OCI-LY7 (cell line): ENCODE results near the gene OPRL1. TPM values are rescaled to one million over a fixed set of nuclear protein-coding genes. Genes with fewer than 3 reads are reported as not detected.

Source experiments
- BruUV-seq: library from RNA; stranded (reverse); fragments of 400-500 nt; replicated peaks from 2 replicates; lab custom pipeline; 2021; lab: Mats Ljungman, UMichigan
- CTCF ChIA-PET: fragments of 300-600 bp; sonication (Branson Sonifier 250); formaldehyde crosslinking; loops from one replicate; lab custom pipeline; 2022; ENCODE audit warnings: antibody characterized with exemption; ENCODE audit not compliant: unreplicated experiment; lab: Charles Lee
- POLR2A ChIA-PET: fragments of 300-600 bp; sonication (Branson Sonifier 250); formaldehyde crosslinking; loops from one replicate; lab custom pipeline; 2022; ENCODE audit warnings: antibody characterized with exemption; lab: Charles Lee
- DNase-seq: peaks from one replicate; pipeline ENCODE4 v3.0.0-alpha.2; 2015; ENCODE audit warnings: low spot score
- H2AFZ ChIP-seq: fragments of 200-600 bp; sonication (generic), shearing (Covaris generic); 2 replicates; pipeline ENCODE4 v1.6.1; 2014; ENCODE audit warnings: mild to moderate bottlenecking, antibody characterized with exemption, low read length, moderate library complexity
- H3K27ac ChIP-seq: fragments of 200-600 bp; sonication (generic); 2 replicates; pipeline ENCODE4 v1.5.1; 2014; ENCODE audit warnings: mixed run types, low read depth, mild to moderate bottlenecking, moderate library complexity, low read length, inconsistent platforms; ENCODE audit not compliant: poor library complexity, severe bottlenecking
- H3K36me3 ChIP-seq: fragments of 200-600 bp; sonication (generic); 2 replicates; pipeline ENCODE4 v1.6.1; 2014; ENCODE audit warnings: mild to moderate bottlenecking, antibody characterized with exemption, low read length, moderate library complexity, mixed read lengths; ENCODE audit not compliant: insufficient read depth
- H3K4me1 ChIP-seq: fragments of 200-600 bp; sonication (generic); 2 replicates; pipeline ENCODE4 v1.5.1; 2014; ENCODE audit warnings: mild to moderate bottlenecking, low read length; ENCODE audit not compliant: insufficient read depth, poor library complexity, severe bottlenecking
- H3K4me2 ChIP-seq: fragments of 200-600 bp; sonication (generic); 2 replicates; pipeline ENCODE4 v1.6.1; 2014; ENCODE audit warnings: mild to moderate bottlenecking, low read length
- H3K4me3 ChIP-seq: fragments of 200-600 bp; sonication (generic); 2 replicates; pipeline ENCODE4 v1.5.1; 2014; ENCODE audit warnings: mild to moderate bottlenecking, low read depth, low read length; ENCODE audit not compliant: poor library complexity, severe bottlenecking
- H3K79me2 ChIP-seq: fragments of 200-600 bp; sonication (generic); 2 replicates; pipeline ENCODE4 v1.6.1; 2016; ENCODE audit warnings: low read depth, mild to moderate bottlenecking, low read length, moderate library complexity, mixed read lengths; ENCODE audit not compliant: insufficient read depth
- H3K9me2 ChIP-seq: fragments of 200-600 bp; sonication (generic); 2 replicates; pipeline ENCODE4 v1.6.1; 2016; ENCODE audit warnings: mild to moderate bottlenecking, low read length, mixed read lengths; ENCODE audit not compliant: insufficient read depth
- H3K9me3 ChIP-seq: fragments of 200-600 bp; sonication (generic); 2 replicates; pipeline ENCODE4 v1.6.1; 2014; ENCODE audit warnings: mild to moderate bottlenecking, mixed run types, low read length, mixed read lengths
- H4K20me1 ChIP-seq: fragments of 200-600 bp; sonication (generic); 2 replicates; pipeline ENCODE4 v1.6.1; 2014; ENCODE audit warnings: mild to moderate bottlenecking, antibody characterized with exemption, low read length, moderate library complexity, mixed read lengths; ENCODE audit not compliant: insufficient read depth
- CTCF ChIP-seq: fragments of 200-600 bp; sonication (generic); conservative IDR thresholded peaks from 2 replicates; pipeline ENCODE4 v1.5.1; 2014; ENCODE audit warnings: mild to moderate bottlenecking, antibody characterized with exemption, low read length, moderate library complexity, mixed read lengths
- EZH2phosphoT487 ChIP-seq: fragments of 200-600 bp; sonication (generic); IDR thresholded peaks from 2 replicates; pipeline ENCODE4 v1.6.1; 2018; ENCODE audit warnings: low read depth, borderline replicate concordance, mild to moderate bottlenecking, mixed run types, antibody characterized with exemption, low read length, moderate library complexity, mixed read lengths
- intact Hi-C: fragments of 100-400 bp; cut with micrococcal nuclease; formaldehyde crosslinking; loops from one replicate; pipeline ENCODE4 v1.10.0; 2022; ENCODE audit not compliant: unreplicated experiment
- total RNA-seq, 2 experiments: library from RNA; depleted of rRNA in 1 of 2; stranded (reverse); fragments of >200 nt in 1 of 2; shearing (Covaris generic) in 1 of 2; gene quantifications; 2 replicates each; pipeline ENCODE4 v1.2.3, GENCODE V29; 2014 to 2022

OPRL1 gene
- total RNA-seq, 2 experiments from 2014 or later, result 6.4 to 7.6 TPM

DNA sequence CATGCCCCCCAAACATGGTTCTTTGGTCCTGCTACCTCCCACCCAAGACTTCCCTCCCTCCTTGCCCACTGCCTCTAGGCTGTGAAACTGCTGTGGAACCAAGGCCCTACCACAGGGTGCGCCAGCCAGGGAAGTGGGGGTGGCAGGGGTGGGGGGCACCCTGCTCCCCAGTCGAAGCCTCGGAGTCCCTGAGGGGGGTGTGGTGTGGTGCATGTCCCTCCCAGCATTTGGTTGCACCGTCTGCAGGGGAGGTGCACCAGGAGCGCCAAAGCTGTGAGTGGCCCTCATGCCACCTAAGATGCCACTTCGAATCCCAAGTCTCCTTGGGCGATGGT, 2.4 kb upstream of the OPRL1 start:
- TF ChIP-seq CTCF, result 0 out of 2 replicates have a peak, but pooled peaks have one; percentile 9
- TF ChIP-seq EZH2phosphoT487, result no peak
- no peak overlapping the region for H2AFZ ChIP-seq
- peaks cover 35% of the 10 kb centered on the region; the same call in 1 of the 2 replicates for H3K36me3 ChIP-seq
- peaks cover 37% of the 10 kb centered on the region for H3K4me1 ChIP-seq
- ChIA-PET POLR2A (interaction anchor here (1.6 kb wide), 1 partner anchor 11 kb away, joined by 3 read pairs; no protein-coding TSS in a partner anchor), CTCF (no interaction called here)
- peak overlapping the region; percentile 90 for H3K4me2 ChIP-seq
- intact Hi-C loops, result loop anchor here (5.0 kb wide), 2 partner anchors 95 to 450 kb away; partner anchors contain the start of genes GMEB2 and PRPF6
- peak overlapping the region; percentile 97 for H3K27ac ChIP-seq
- H3K9me2 ChIP-seq, result no peaks in the 10 kb centered on the region
- no peaks in the 10 kb centered on the region for H4K20me1 ChIP-seq
- peaks cover 13% of the 10 kb centered on the region; the same call in 1 of the 2 replicates for H3K79me2 ChIP-seq
- BruUV-seq, result no TSS peak
- DNase-seq, result no peak
- no peaks in the 10 kb centered on the region for H3K9me3 ChIP-seq
- H3K4me3 ChIP-seq, result peak overlapping the region; percentile 94

GRCh38 chr20:64077876-64078551, 1.9 kb upstream of the OPRL1 start:
- intact Hi-C loops, result loop anchor here (2.0 to 5.0 kb wide), 4 partner anchors 15 to 451 kb away; partner anchors contain the start of genes GMEB2, PRPF6 and TCEA2

More at GRCh38 chr20:64077876-64078551, 1.9 kb upstream of the OPRL1 start:
- Histone ChIP-seq H3K4me1 (peaks cover 40% of the 10 kb centered on the region), H3K9me3 (no peaks in the 10 kb centered on the region), H3K36me3 (peaks cover 30% of the 10 kb centered on the region; the same call in 1 of the 2 replicates), H2AFZ (no peak overlapping the region), H3K27ac (peak overlapping the region; percentile 97), H3K4me2 (peak overlapping the region; percentile 90), H3K9me2 (no peaks in the 10 kb centered on the region), H3K4me3 (peak overlapping the region; percentile 94), H3K79me2 (peaks cover 13% of the 10 kb centered on the region; the same call in 1 of the 2 replicates), H4K20me1 (no peaks in the 10 kb centered on the region)
- POLR2A ChIA-PET, result interaction anchor here (1.6 kb wide), 1 partner anchor 12 kb away, joined by 3 read pairs; no protein-coding TSS in a partner anchor
- DNase-seq, result peak; percentile 92
- TF ChIP-seq CTCF, result no peak
- TF ChIP-seq EZH2phosphoT487, result no peak
- CTCF ChIA-PET, result interaction anchor here (0.6 kb wide), 1 partner anchor 540 kb away, joined by 13 read pairs; no protein-coding TSS in a partner anchor
- no TSS peak for BruUV-seq
